GM23338 (cell line): Measurements from ENCODE around the gene ADAMTS14. TPM values are rescaled to one million over a fixed set of nuclear protein-coding genes. Genes with fewer than 3 reads are reported as not detected.

Source experiments
- ATAC-seq: fragments of 200-7000 bp; cut with Tn5 transposase; 3 replicates; pipeline ENCODE4 v1.9.1; 2020
- DNase-seq: peaks from one replicate; pipeline ENCODE4 v3.0.0-alpha.2; 2015; ENCODE audit warnings: low spot score
- H2AFZ ChIP-seq: fragments of 200-600 bp; sonication (generic); 2 replicates; pipeline ENCODE4 v1.8.0; 2016; ENCODE audit warnings: antibody characterized with exemption, mild to moderate bottlenecking, moderate library complexity
- H3F3A ChIP-seq: fragments of 200-600 bp; sonication (generic); replicated peaks from 2 replicates; pipeline ENCODE4 v1.8.0; 2017; ENCODE audit warnings: antibody characterized with exemption, mixed run types, low read depth
- H3K27ac ChIP-seq: fragments of 200-600 bp; sonication (generic); 2 replicates; pipeline ENCODE4 v1.6.1; 2016; ENCODE audit warnings: low read depth
- H3K27me3 ChIP-seq: fragments of 200-600 bp; sonication (generic); 2 replicates; pipeline ENCODE4 v1.8.0; 2016; ENCODE audit warnings: mild to moderate bottlenecking, mixed run types, moderate library complexity; ENCODE audit not compliant: insufficient read depth
- H3K36me3 ChIP-seq: fragments of 200-600 bp; sonication (generic); 2 replicates; pipeline ENCODE4 v1.8.0; 2016; ENCODE audit warnings: mild to moderate bottlenecking; ENCODE audit not compliant: insufficient read depth
- H3K4me1 ChIP-seq: fragments of 200-600 bp; sonication (generic); 2 replicates; pipeline ENCODE4 v1.8.0; 2016; ENCODE audit warnings: mild to moderate bottlenecking, moderate library complexity; ENCODE audit not compliant: insufficient read depth
- H3K4me2 ChIP-seq: fragments of 200-600 bp; sonication (generic); 2 replicates; pipeline ENCODE4 v1.7.1; 2017; ENCODE audit warnings: mixed run types
- H3K4me3 ChIP-seq: fragments of 200-600 bp; sonication (generic); 2 replicates; pipeline ENCODE4 v1.6.1; 2016; ENCODE audit warnings: mixed run types
- H3K79me2 ChIP-seq: fragments of 200-600 bp; sonication (generic); replicated peaks from 2 replicates; pipeline ENCODE4 v1.8.0; 2017; ENCODE audit warnings: mild to moderate bottlenecking; ENCODE audit not compliant: insufficient read depth
- H3K9me2 ChIP-seq: fragments of 200-600 bp; sonication (generic); 2 replicates; pipeline ENCODE4 v1.8.0; 2017; ENCODE audit not compliant: insufficient read depth
- H4K20me1 ChIP-seq: fragments of 200-600 bp; sonication (generic); replicated peaks from 2 replicates; pipeline ENCODE4 v1.8.0; 2017; ENCODE audit warnings: mild to moderate bottlenecking; ENCODE audit not compliant: insufficient read depth
- H3K27ac Mint-ChIP-seq: 2 replicates; pipeline ENCODE4 v1.8.0; 2020; ENCODE audit warnings: inconsistent platforms, mild to moderate bottlenecking, moderate library complexity, mixed read lengths
- H3K27me3 Mint-ChIP-seq: 3 replicates; pipeline ENCODE4 v1.8.0; 2022; ENCODE audit warnings: low read depth, mild to moderate bottlenecking, moderate library complexity, mixed read lengths, inconsistent platforms; ENCODE audit not compliant: insufficient read depth, poor library complexity
- H3K36me3 Mint-ChIP-seq: 3 replicates; pipeline ENCODE4 v1.8.0; 2021; ENCODE audit warnings: low read depth, mild to moderate bottlenecking, inconsistent platforms, moderate library complexity, mixed read lengths
- H3K4me1 Mint-ChIP-seq: 3 replicates; pipeline ENCODE4 v1.8.0; 2020; ENCODE audit warnings: mild to moderate bottlenecking, inconsistent platforms, mixed read lengths
- H3K4me3 Mint-ChIP-seq: 3 replicates; pipeline ENCODE4 v1.8.0; 2021; ENCODE audit warnings: moderate library complexity, mild to moderate bottlenecking, inconsistent platforms, mixed read lengths
- H3K9me3 Mint-ChIP-seq: 3 replicates; pipeline ENCODE4 v1.8.0; 2020; ENCODE audit warnings: moderate library complexity, mild to moderate bottlenecking, inconsistent platforms, mixed read lengths
- EZH2 ChIP-seq: fragments of 200-600 bp; sonication (generic); IDR thresholded peaks from one replicate; pipeline ENCODE4 v1.8.0; 2017; ENCODE audit warnings: antibody characterized with exemption, mild to moderate bottlenecking, low read depth; ENCODE audit not compliant: unreplicated experiment
- EZH2phosphoT487 ChIP-seq: fragments of 200-600 bp; sonication (generic); IDR thresholded peaks from one replicate; pipeline ENCODE4 v1.8.1; 2018; ENCODE audit warnings: antibody characterized with exemption; ENCODE audit not compliant: unreplicated experiment
- NANOG ChIP-seq: IDR thresholded peaks from 2 replicates; pipeline ENCODE4 v1.6.1; 2016; ENCODE audit warnings: antibody characterized with exemption, borderline replicate concordance
- POLR2AphosphoS5 ChIP-seq: IDR thresholded peaks from 2 replicates; pipeline ENCODE4 v1.6.1; 2016; ENCODE audit warnings: antibody characterized with exemption, low read depth
- STAT1 ChIP-seq: IDR thresholded peaks from one replicate; pipeline ENCODE4 v1.6.1; 2016; ENCODE audit warnings: antibody characterized with exemption; ENCODE audit not compliant: unreplicated experiment
- ZNF114 ChIP-seq: fragments of 250-450 bp; sonication (Bioruptor Pico); IDR thresholded peaks from 2 replicates; pipeline ENCODE4 v1.5.0; 2020; ENCODE audit warnings: mild to moderate bottlenecking, moderate library complexity
- long read RNA-seq: library from polyadenylated mRNA; unstranded; transcript quantifications from one replicate; pipeline ENCODE4 v2.0.0, GENCODE V29; 2020; ENCODE audit not compliant: unreplicated experiment
- polyA plus RNA-seq: library from polyadenylated mRNA; unstranded; fragments of >200 nt; fragmentation: Nextera tagmentation; extraction: Ambion mirVana; gene quantifications from 2 replicates; pipeline ENCODE4 v1.2.1, GENCODE V29; 2016
- total RNA-seq: library from RNA; depleted of rRNA; stranded (reverse); fragments of >200 nt; shearing (Covaris generic); gene quantifications from 2 replicates; pipeline ENCODE4 v1.2.3, GENCODE V29; 2014; rRNA removed
- TF ChIP-seq, protein P1 (sequence below): IDR thresholded peaks from 2 replicates; pipeline ENCODE4 v1.6.1; 2016; ENCODE audit warnings: antibody characterized with exemption
- TF ChIP-seq, protein P2 (sequence below): IDR thresholded peaks from one replicate; pipeline ENCODE4 v1.6.1; 2018; ENCODE audit warnings: antibody characterized with exemption; ENCODE audit not compliant: unreplicated experiment

The ADAMTS14 gene, protein sequence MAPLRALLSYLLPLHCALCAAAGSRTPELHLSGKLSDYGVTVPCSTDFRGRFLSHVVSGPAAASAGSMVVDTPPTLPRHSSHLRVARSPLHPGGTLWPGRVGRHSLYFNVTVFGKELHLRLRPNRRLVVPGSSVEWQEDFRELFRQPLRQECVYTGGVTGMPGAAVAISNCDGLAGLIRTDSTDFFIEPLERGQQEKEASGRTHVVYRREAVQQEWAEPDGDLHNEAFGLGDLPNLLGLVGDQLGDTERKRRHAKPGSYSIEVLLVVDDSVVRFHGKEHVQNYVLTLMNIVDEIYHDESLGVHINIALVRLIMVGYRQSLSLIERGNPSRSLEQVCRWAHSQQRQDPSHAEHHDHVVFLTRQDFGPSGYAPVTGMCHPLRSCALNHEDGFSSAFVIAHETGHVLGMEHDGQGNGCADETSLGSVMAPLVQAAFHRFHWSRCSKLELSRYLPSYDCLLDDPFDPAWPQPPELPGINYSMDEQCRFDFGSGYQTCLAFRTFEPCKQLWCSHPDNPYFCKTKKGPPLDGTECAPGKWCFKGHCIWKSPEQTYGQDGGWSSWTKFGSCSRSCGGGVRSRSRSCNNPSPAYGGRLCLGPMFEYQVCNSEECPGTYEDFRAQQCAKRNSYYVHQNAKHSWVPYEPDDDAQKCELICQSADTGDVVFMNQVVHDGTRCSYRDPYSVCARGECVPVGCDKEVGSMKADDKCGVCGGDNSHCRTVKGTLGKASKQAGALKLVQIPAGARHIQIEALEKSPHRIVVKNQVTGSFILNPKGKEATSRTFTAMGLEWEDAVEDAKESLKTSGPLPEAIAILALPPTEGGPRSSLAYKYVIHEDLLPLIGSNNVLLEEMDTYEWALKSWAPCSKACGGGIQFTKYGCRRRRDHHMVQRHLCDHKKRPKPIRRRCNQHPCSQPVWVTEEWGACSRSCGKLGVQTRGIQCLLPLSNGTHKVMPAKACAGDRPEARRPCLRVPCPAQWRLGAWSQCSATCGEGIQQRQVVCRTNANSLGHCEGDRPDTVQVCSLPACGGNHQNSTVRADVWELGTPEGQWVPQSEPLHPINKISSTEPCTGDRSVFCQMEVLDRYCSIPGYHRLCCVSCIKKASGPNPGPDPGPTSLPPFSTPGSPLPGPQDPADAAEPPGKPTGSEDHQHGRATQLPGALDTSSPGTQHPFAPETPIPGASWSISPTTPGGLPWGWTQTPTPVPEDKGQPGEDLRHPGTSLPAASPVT
- 2.1 and 2.9 TPM in 2 replicates for total RNA-seq
- polyA plus RNA-seq: 1.5 and 1.9 TPM in 2 replicates
- long read RNA-seq: 0 reads

DNA sequence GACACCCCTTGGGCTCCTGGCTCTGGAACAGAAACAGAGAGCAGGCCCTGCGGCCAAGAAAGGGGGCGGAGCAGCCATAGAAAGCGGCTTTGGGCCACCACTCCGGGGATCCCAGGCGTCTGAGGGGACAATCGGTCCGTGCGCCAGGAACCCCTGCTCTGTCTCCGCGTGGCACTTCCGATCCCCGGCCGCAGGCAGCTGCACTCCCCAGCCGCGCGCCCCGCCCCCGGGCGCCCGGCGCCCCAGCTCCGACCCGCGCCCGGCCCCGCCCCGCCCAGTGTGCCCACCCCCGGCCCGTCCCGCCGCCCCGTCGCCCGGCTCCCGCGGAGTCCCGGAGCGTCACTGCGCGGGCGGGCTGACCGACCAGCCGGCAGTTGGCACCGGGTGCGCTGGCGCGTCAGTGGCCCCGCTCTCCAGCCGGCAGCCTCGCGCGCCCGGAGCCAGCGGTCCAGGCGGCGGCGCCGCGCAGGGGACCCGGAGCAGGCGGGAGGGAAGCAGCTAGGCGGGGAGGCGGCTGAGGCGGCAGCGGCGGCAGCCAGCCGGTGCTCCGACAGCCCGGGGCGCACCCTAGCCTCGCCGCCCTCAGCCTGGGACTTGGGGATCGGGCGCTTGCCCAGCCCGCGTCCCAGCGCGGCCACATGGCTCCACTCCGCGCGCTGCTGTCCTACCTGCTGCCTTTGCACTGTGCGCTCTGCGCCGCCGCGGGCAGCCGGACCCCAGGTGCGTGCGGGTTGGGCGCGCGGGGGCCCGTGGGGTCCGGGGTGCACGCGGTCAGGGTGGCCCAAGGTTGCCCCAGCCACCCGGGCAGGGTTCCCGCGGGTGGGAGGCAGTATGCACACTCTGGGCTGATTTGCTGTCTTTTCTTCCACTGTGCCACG is at the start of gene ADAMTS14:
Gene ADAMTS14 (plus strand): TSS at position 342 of the 878 bp plus-strand sequence. CDS start 297 bp downstream, at position 639.
- Mint-ChIP-seq H3K4me3 (peak within 1 kb of the TSS; percentile 76), H3K9me3 (peaks cover 18% of the 10 kb centered on the region), H3K4me1 (peaks cover 15% of the 10 kb centered on the region), H3K36me3 (peaks cover 13% of the 10 kb centered on the region; the same call in 2 of the 3 replicates), H3K27ac (no peak within 1 kb of the TSS), H3K27me3 (peaks cover 32% of the 10 kb centered on the region)
- no peaks in the 10 kb centered on the region for H3K79me2 ChIP-seq
- peaks cover 24% of the 10 kb centered on the region for H3K27me3 ChIP-seq
- H3K27ac ChIP-seq: no peak within 1 kb of the TSS
- peak; percentile 83 for ATAC-seq
- peak within 1 kb of the TSS; percentile 88 for H3K4me2 ChIP-seq
- peaks cover 11% of the 10 kb centered on the region; the same call in 1 of the 2 replicates for H3F3A ChIP-seq
- no peaks in the 10 kb centered on the region for H3K9me2 ChIP-seq
- peak within 1 kb of the TSS; percentile 64 for H3K4me3 ChIP-seq
- H3K4me1 ChIP-seq: peaks cover 5% of the 10 kb centered on the region; the same call in 1 of the 2 replicates
- H4K20me1 ChIP-seq: no peaks in the 10 kb centered on the region
- peak; percentile 78 for DNase-seq
- TF ChIP-seq, protein P1, sequence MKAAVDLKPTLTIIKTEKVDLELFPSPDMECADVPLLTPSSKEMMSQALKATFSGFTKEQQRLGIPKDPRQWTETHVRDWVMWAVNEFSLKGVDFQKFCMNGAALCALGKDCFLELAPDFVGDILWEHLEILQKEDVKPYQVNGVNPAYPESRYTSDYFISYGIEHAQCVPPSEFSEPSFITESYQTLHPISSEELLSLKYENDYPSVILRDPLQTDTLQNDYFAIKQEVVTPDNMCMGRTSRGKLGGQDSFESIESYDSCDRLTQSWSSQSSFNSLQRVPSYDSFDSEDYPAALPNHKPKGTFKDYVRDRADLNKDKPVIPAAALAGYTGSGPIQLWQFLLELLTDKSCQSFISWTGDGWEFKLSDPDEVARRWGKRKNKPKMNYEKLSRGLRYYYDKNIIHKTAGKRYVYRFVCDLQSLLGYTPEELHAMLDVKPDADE: no peak
- TF ChIP-seq NANOG: no peak
- TF ChIP-seq STAT1: no peak
- peak; percentile 28; the same call in 1 of the 2 replicates for TF ChIP-seq POLR2AphosphoS5
- H3K36me3 ChIP-seq: 0 out of 2 replicates have a peak, but pooled peaks cover 4% of the 10 kb centered on the region
- H2AFZ ChIP-seq: peak within 1 kb of the TSS; percentile 100

DNA sequence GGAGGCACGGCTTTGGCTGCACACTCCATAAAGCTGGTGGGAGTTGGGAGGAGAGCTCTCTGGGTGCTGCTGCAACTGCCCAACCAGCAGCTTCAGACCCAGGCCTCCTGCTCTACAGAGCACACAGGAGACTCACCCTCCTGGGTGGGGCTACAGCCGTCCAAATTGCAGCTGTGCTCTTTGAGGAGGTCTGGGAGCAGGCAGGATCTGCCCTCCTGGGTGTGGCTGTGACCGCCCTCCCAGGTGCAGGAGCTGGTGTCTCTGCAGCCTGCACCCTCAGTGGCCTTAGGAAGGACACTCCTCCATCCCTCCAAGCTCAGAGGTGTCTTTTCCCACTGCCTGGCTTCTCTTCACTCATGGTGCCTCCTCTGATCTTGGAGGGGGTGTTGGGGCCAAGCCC is 49.8 kb upstream of the ADAMTS14 start:
- Histone ChIP-seq H3K36me3 (peaks cover 5% of the 10 kb centered on the region; the same call in 1 of the 2 replicates), H4K20me1 (no peaks in the 10 kb centered on the region), H3K79me2 (no peaks in the 10 kb centered on the region), H3K4me1 (peaks cover 18% of the 10 kb centered on the region), H3K4me3 (no peak overlapping the region), H3K27ac (peak overlapping the region; percentile 92; the same call in 1 of the 2 replicates), H3K9me2 (0 out of 2 replicates have a peak, but pooled peaks cover 4% of the 10 kb centered on the region), H3F3A (peaks cover 13% of the 10 kb centered on the region; the same call in 1 of the 2 replicates), H2AFZ (no peak overlapping the region), H3K27me3 (no peaks in the 10 kb centered on the region), H3K4me2 (no peak overlapping the region)
- Mint-ChIP-seq H3K27ac (no peak overlapping the region), H3K27me3 (peaks cover 12% of the 10 kb centered on the region), H3K4me3 (no peak overlapping the region), H3K36me3 (peaks cover 51% of the 10 kb centered on the region), H3K9me3 (peaks cover 60% of the 10 kb centered on the region), H3K4me1 (peaks cover 23% of the 10 kb centered on the region)
- DNase-seq (no peak), ATAC-seq (no peak)
- TF ChIP-seq EZH2 (no peak), STAT1 (no peak), EZH2phosphoT487 (no peak), ZNF114 (CRISPR knock-in tag) (no peak)
- TF ChIP-seq, protein P2, sequence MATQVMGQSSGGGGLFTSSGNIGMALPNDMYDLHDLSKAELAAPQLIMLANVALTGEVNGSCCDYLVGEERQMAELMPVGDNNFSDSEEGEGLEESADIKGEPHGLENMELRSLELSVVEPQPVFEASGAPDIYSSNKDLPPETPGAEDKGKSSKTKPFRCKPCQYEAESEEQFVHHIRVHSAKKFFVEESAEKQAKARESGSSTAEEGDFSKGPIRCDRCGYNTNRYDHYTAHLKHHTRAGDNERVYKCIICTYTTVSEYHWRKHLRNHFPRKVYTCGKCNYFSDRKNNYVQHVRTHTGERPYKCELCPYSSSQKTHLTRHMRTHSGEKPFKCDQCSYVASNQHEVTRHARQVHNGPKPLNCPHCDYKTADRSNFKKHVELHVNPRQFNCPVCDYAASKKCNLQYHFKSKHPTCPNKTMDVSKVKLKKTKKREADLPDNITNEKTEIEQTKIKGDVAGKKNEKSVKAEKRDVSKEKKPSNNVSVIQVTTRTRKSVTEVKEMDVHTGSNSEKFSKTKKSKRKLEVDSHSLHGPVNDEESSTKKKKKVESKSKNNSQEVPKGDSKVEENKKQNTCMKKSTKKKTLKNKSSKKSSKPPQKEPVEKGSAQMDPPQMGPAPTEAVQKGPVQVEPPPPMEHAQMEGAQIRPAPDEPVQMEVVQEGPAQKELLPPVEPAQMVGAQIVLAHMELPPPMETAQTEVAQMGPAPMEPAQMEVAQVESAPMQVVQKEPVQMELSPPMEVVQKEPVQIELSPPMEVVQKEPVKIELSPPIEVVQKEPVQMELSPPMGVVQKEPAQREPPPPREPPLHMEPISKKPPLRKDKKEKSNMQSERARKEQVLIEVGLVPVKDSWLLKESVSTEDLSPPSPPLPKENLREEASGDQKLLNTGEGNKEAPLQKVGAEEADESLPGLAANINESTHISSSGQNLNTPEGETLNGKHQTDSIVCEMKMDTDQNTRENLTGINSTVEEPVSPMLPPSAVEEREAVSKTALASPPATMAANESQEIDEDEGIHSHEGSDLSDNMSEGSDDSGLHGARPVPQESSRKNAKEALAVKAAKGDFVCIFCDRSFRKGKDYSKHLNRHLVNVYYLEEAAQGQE: no peak
